HepG2 (cell line): Measurements from ENCODE around the gene VGF. TPM values are rescaled to one million over a fixed set of nuclear protein-coding genes. Genes with fewer than 3 reads are reported as not detected.

Experiments used
- DR1 ChIP-seq: sonication (generic); formaldehyde crosslinking; IDR thresholded peaks from 2 replicates; pipeline ENCODE4 v1.8.0; 2021; ENCODE audit warnings: mild to moderate bottlenecking, missing genetic modification reagents, inconsistent platforms
- FIP1L1 ChIP-seq: fragments of 200-400 bp; formaldehyde crosslinking; IDR thresholded peaks from 2 replicates; pipeline ENCODE4 v1.6.1; 2018; ENCODE audit warnings: low read depth, mild to moderate bottlenecking, low read length, moderate library complexity, borderline replicate concordance; ENCODE audit not compliant: insufficient read depth
- HHEX ChIP-seq: IDR thresholded peaks from 2 replicates; pipeline ENCODE4 v1.6.1; 2016; ENCODE audit warnings: control low read depth
- KLF6 ChIP-seq: IDR thresholded peaks from 2 replicates; pipeline ENCODE4 v1.8.0; 2016; ENCODE audit warnings: missing biosample characterization, missing genetic modification reagents
- NFYC ChIP-seq: IDR thresholded peaks from 2 replicates; pipeline ENCODE4 v1.6.1; 2016; ENCODE audit warnings: missing genetic modification reagents, missing compliant biosample characterization
- PAX8 ChIP-seq: sonication (generic); formaldehyde crosslinking; IDR thresholded peaks from 2 replicates; pipeline ENCODE4 v1.8.0; 2022; ENCODE audit warnings: mild to moderate bottlenecking, missing genetic modification reagents, borderline replicate concordance
- RAD51 ChIP-seq: fragments of 450-650 bp; IDR thresholded peaks from 2 replicates; pipeline ENCODE4 v1.6.1; 2016; ENCODE audit warnings: borderline replicate concordance
- RFX1 ChIP-seq: fragments of 450-650 bp; IDR thresholded peaks from 2 replicates; pipeline ENCODE4 v1.6.1; 2017
- RFX3 ChIP-seq: IDR thresholded peaks from 2 replicates; pipeline ENCODE4 v1.6.1; 2016; ENCODE audit warnings: missing biosample characterization, missing genetic modification reagents
- SUZ12 ChIP-seq: fragments of 150-350 bp; IDR thresholded peaks from 2 replicates; pipeline ENCODE4 v1.6.1; 2014; ENCODE audit warnings: low read depth, low read length
- TP53 ChIP-seq: sonication (generic); formaldehyde crosslinking; conservative IDR thresholded peaks from 2 replicates; pipeline ENCODE4 v1.4.0; 2020; ENCODE audit warnings: missing genetic modification reagents
- ZNF256 ChIP-seq: sonication (generic); formaldehyde crosslinking; conservative IDR thresholded peaks from 2 replicates; pipeline ENCODE4 v1.4.0; 2020; ENCODE audit warnings: missing genetic modification reagents
- ZNF674 ChIP-seq: sonication (generic); formaldehyde crosslinking; IDR thresholded peaks from 2 replicates; pipeline ENCODE4 v1.5.0; 2020; ENCODE audit warnings: low read depth, mild to moderate bottlenecking, missing genetic modification reagents
- polyA plus RNA-seq, 8 experiments: library from polyadenylated mRNA; depleted of rRNA in 3 of 8; stranded (reverse) in 7 of 8; unstranded in 1 of 8; fragments of >200 nt; fragmentation: Illumina TruSeq in 4 of 8; extraction: Trizol in 4 of 8; gene quantifications; 2 replicates each; pipeline versions ENCODE4 v1.2.1 to v1.2.3, GENCODE V29; 2011 to 2016; ENCODE audit warnings: low read depth in 4 of 8, missing spikeins in 1 of 8, mixed read lengths in 1 of 8; ENCODE audit not compliant: insufficient read depth in 1 of 8
- total RNA-seq, 5 experiments: library from RNA; depleted of rRNA; stranded (reverse); fragments of >200 nt; fragmentation: Illumina TruSeq; extraction: Trizol; gene quantifications; 2 replicates each; pipeline ENCODE4 v1.2.3, GENCODE V29; 2016; ENCODE audit warnings: low read depth in 1 of 5
- TF ChIP-seq, protein P1 (sequence below): sonication (generic); formaldehyde crosslinking; IDR thresholded peaks from 2 replicates; pipeline ENCODE4 v1.5.1; 2020; ENCODE audit warnings: mild to moderate bottlenecking, missing genetic modification reagents, moderate library complexity
- TF ChIP-seq, protein P2 (sequence below): IDR thresholded peaks from 2 replicates; pipeline ENCODE4 v1.6.1; 2016; ENCODE audit warnings: missing genetic modification reagents, missing compliant biosample characterization
- TF ChIP-seq, protein P3 (sequence below): sonication (generic); formaldehyde crosslinking; IDR thresholded peaks from 2 replicates; pipeline ENCODE4 v1.4.0; 2020; ENCODE audit warnings: missing genetic modification reagents
- TF ChIP-seq, protein P4 (sequence below): sonication (generic); IDR thresholded peaks from 2 replicates; pipeline ENCODE4 v1.6.1; 2016; ENCODE audit warnings: low read depth, borderline replicate concordance
- TF ChIP-seq, protein P5 (sequence below): sonication (generic); formaldehyde crosslinking; IDR thresholded peaks from 2 replicates; pipeline ENCODE4 v1.4.0; 2020; ENCODE audit warnings: missing genetic modification reagents, borderline replicate concordance

The VGF gene
- total and polyA plus RNA-seq, 2 of the 13 experiments (the other 11 are each of a cell fraction or from before 2014, with no cell fraction given) = 0.12 to 0.46 TPM

DNA sequence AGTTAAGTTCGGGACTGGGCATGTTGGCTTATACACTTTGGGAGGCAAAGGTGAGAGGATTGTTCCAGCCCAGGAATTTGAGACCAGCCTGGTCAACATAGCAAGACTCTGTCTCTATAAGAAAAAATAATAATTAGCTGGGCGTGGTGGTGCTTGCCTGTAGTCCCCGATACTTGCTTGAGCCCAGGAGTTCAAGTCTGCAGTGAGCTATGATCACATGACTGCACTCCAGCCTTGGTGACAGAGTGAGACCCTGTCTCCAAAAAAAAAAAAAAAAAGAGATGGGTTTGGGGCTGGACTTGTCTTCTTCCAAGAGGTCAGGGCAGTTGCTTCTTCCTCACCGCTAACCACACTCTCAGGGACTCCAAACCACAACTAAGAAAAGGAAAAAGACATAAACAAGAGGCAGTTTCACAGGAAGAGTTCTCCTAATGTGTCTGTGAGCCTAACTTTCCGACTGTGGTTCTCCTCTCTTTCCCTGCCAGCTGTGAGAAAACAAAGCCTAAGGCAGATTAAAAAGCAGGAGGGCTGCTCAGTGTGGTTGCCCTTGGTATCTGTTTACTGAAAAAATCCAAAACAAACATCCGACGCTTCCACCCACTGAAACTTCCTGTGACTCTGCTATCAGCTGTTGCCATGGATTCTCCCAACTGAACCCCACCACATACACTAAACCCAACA lies 40.9 kb downstream of the VGF start (continued):
- TF ChIP-seq, protein P1, sequence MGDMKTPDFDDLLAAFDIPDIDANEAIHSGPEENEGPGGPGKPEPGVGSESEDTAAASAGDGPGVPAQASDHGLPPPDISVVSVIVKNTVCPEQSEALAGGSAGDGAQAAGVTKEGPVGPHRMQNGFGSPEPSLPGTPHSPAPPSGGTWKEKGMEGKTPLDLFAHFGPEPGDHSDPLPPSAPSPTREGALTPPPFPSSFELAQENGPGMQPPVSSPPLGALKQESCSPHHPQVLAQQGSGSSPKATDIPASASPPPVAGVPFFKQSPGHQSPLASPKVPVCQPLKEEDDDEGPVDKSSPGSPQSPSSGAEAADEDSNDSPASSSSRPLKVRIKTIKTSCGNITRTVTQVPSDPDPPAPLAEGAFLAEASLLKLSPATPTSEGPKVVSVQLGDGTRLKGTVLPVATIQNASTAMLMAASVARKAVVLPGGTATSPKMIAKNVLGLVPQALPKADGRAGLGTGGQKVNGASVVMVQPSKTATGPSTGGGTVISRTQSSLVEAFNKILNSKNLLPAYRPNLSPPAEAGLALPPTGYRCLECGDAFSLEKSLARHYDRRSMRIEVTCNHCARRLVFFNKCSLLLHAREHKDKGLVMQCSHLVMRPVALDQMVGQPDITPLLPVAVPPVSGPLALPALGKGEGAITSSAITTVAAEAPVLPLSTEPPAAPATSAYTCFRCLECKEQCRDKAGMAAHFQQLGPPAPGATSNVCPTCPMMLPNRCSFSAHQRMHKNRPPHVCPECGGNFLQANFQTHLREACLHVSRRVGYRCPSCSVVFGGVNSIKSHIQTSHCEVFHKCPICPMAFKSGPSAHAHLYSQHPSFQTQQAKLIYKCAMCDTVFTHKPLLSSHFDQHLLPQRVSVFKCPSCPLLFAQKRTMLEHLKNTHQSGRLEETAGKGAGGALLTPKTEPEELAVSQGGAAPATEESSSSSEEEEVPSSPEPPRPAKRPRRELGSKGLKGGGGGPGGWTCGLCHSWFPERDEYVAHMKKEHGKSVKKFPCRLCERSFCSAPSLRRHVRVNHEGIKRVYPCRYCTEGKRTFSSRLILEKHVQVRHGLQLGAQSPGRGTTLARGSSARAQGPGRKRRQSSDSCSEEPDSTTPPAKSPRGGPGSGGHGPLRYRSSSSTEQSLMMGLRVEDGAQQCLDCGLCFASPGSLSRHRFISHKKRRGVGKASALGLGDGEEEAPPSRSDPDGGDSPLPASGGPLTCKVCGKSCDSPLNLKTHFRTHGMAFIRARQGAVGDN = no peak
- TF ChIP-seq RAD51 (no peak), SUZ12 (no peak), ZNF674 (no peak), TP53 (CRISPR knock-in tag) (no peak), DR1 (CRISPR knock-in tag) (no peak), RFX1 (peak; percentile 80), PAX8 (CRISPR knock-in tag) (no peak), HHEX (CRISPR knock-in tag) (no peak), FIP1L1 (no peak), ZNF256 (CRISPR knock-in tag) (no peak), NFYC (no peak), KLF6 (CRISPR knock-in tag) (no peak), RFX3 (CRISPR knock-in tag) (peak; percentile 76)
- TF ChIP-seq, protein P2, sequence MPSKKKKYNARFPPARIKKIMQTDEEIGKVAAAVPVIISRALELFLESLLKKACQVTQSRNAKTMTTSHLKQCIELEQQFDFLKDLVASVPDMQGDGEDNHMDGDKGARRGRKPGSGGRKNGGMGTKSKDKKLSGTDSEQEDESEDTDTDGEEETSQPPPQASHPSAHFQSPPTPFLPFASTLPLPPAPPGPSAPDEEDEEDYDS (CRISPR knock-in tag) = peak; percentile 61; the same call in 1 of the 2 replicates
- TF ChIP-seq, protein P3, sequence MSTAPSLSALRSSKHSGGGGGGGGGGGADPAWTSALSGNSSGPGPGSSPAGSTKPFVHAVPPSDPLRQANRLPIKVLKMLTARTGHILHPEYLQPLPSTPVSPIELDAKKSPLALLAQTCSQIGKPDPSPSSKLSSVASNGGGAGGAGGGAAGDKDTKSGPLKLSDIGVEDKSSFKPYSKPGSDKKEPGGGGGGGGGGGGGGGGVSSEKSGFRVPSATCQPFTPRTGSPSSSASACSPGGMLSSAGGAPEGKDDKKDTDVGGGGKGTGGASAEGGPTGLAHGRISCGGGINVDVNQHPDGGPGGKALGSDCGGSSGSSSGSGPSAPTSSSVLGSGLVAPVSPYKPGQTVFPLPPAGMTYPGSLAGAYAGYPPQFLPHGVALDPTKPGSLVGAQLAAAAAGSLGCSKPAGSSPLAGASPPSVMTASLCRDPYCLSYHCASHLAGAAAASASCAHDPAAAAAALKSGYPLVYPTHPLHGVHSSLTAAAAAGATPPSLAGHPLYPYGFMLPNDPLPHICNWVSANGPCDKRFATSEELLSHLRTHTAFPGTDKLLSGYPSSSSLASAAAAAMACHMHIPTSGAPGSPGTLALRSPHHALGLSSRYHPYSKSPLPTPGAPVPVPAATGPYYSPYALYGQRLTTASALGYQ = no peak
- TF ChIP-seq, protein P4, sequence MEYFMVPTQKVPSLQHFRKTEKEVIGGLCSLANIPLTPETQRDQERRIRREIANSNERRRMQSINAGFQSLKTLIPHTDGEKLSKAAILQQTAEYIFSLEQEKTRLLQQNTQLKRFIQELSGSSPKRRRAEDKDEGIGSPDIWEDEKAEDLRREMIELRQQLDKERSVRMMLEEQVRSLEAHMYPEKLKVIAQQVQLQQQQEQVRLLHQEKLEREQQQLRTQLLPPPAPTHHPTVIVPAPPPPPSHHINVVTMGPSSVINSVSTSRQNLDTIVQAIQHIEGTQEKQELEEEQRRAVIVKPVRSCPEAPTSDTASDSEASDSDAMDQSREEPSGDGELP = peak; percentile 95
- TF ChIP-seq, protein P5, sequence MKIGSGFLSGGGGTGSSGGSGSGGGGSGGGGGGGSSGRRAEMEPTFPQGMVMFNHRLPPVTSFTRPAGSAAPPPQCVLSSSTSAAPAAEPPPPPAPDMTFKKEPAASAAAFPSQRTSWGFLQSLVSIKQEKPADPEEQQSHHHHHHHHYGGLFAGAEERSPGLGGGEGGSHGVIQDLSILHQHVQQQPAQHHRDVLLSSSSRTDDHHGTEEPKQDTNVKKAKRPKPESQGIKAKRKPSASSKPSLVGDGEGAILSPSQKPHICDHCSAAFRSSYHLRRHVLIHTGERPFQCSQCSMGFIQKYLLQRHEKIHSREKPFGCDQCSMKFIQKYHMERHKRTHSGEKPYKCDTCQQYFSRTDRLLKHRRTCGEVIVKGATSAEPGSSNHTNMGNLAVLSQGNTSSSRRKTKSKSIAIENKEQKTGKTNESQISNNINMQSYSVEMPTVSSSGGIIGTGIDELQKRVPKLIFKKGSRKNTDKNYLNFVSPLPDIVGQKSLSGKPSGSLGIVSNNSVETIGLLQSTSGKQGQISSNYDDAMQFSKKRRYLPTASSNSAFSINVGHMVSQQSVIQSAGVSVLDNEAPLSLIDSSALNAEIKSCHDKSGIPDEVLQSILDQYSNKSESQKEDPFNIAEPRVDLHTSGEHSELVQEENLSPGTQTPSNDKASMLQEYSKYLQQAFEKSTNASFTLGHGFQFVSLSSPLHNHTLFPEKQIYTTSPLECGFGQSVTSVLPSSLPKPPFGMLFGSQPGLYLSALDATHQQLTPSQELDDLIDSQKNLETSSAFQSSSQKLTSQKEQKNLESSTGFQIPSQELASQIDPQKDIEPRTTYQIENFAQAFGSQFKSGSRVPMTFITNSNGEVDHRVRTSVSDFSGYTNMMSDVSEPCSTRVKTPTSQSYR = no peak
